Central memory CD8-positive, alpha-beta T cell (primary cell): Measurements from ENCODE around the gene PTPRK.

Source experiments
- ATAC-seq: fragments of 150-1000 bp; cut with Tn5 transposase; replicated peaks from 2 replicates; pipeline ENCODE4 v1.10.0; 2022; ENCODE audit warnings: mild to moderate bottlenecking, moderate FRiP score, moderate number of reproducible peaks; ENCODE audit not compliant: poor library complexity, severe bottlenecking; ENCODE audit errors: extremely low read depth
- DNase-seq, 2 donors: peaks; one replicate each; pipeline ENCODE4 v3.0.0; 2021; ENCODE audit warnings: low spot score in 2 of 2
- H3K27ac Mint-ChIP-seq: one replicate; pipeline ENCODE4 v1.8.0; 2022; ENCODE audit warnings: low read depth, mild to moderate bottlenecking, moderate library complexity, mixed read lengths
- H3K27me3 Mint-ChIP-seq: one replicate; pipeline ENCODE4 v1.8.0; 2022; ENCODE audit warnings: mixed read lengths
- H3K36me3 Mint-ChIP-seq: one replicate; pipeline ENCODE4 v1.8.0; 2022; ENCODE audit warnings: mild to moderate bottlenecking, moderate library complexity, mixed read lengths; ENCODE audit not compliant: insufficient read depth
- H3K4me1 Mint-ChIP-seq: one replicate; pipeline ENCODE4 v1.8.0; 2022; ENCODE audit warnings: mixed read lengths
- H3K4me3 Mint-ChIP-seq: one replicate; pipeline ENCODE4 v1.8.0; 2022; ENCODE audit warnings: mild to moderate bottlenecking, moderate library complexity, mixed read lengths
- H3K9me3 Mint-ChIP-seq: one replicate; pipeline ENCODE4 v1.8.0; 2022; ENCODE audit warnings: mixed read lengths

The PTPRK gene

GRCh38 chr6:128333581-128334223 lies 186.7 kb downstream of the PTPRK start:
- H3K9me3 Mint-ChIP-seq: no peaks in the 10 kb centered on the region
- DNase-seq (no peak), ATAC-seq (no peak)
- H3K36me3 Mint-ChIP-seq: no peaks in the 10 kb centered on the region
- H3K4me1 Mint-ChIP-seq: no peaks in the 10 kb centered on the region
- H3K27ac Mint-ChIP-seq: no peak overlapping the region
- H3K4me3 Mint-ChIP-seq: no peak overlapping the region
- no peaks in the 10 kb centered on the region for H3K27me3 Mint-ChIP-seq

GRCh38 chr6:128327890-128328289 lies 192.5 kb downstream of the PTPRK start:
- Mint-ChIP-seq H3K27me3 (no peaks in the 10 kb centered on the region), H3K4me3 (no peak overlapping the region), H3K36me3 (no peaks in the 10 kb centered on the region), H3K4me1 (no peaks in the 10 kb centered on the region), H3K27ac (no peak overlapping the region), H3K9me3 (no peaks in the 10 kb centered on the region)
- DNase-seq (peak in 1 of 2 donors; percentile 14), ATAC-seq (peak; percentile 43)

- H3K36me3 Mint-ChIP-seq: no peaks in the 10 kb centered on the region
- H3K27me3 Mint-ChIP-seq: no peaks in the 10 kb centered on the region
- no peak for ATAC-seq
- no peak for DNase-seq
- H3K4me3 Mint-ChIP-seq: no peak overlapping the region
- H3K27ac Mint-ChIP-seq: no peak overlapping the region
- H3K4me1 Mint-ChIP-seq: no peaks in the 10 kb centered on the region
- no peaks in the 10 kb centered on the region for H3K9me3 Mint-ChIP-seq
Observed at GRCh38 chr6:128323011-128323410, 197.4 kb downstream of the PTPRK start.

- Mint-ChIP-seq H3K9me3 (no peaks in the 10 kb centered on the region), H3K4me3 (no peak overlapping the region), H3K27ac (no peak overlapping the region), H3K27me3 (no peaks in the 10 kb centered on the region), H3K4me1 (no peaks in the 10 kb centered on the region), H3K36me3 (no peaks in the 10 kb centered on the region)
- no peak for ATAC-seq
- DNase-seq: no peak
Observed at GRCh38 chr6:128319946-128320345, 200.5 kb downstream of the PTPRK start.

GRCh38 chr6:128319157-128319556 lies 201.2 kb downstream of the PTPRK start:
- Mint-ChIP-seq H3K27ac (no peak overlapping the region), H3K27me3 (no peaks in the 10 kb centered on the region), H3K9me3 (no peaks in the 10 kb centered on the region), H3K36me3 (no peaks in the 10 kb centered on the region), H3K4me1 (no peaks in the 10 kb centered on the region), H3K4me3 (no peak overlapping the region)
- DNase-seq (no peak), ATAC-seq (no peak)

- H3K27ac Mint-ChIP-seq: no peak overlapping the region
- H3K4me3 Mint-ChIP-seq: no peak overlapping the region
- H3K4me1 Mint-ChIP-seq: peaks cover 7% of the 10 kb centered on the region
- DNase-seq: no peak
- H3K27me3 Mint-ChIP-seq: no peaks in the 10 kb centered on the region
- no peak for ATAC-seq
- no peaks in the 10 kb centered on the region for H3K36me3 Mint-ChIP-seq
- H3K9me3 Mint-ChIP-seq: no peaks in the 10 kb centered on the region
Observed at GRCh38 chr6:128316258-128316929, 204.0 kb downstream of the PTPRK start.

- no peak overlapping the region for H3K27ac Mint-ChIP-seq
- ATAC-seq (no peak), DNase-seq (no peak)
- H3K36me3 Mint-ChIP-seq: no peaks in the 10 kb centered on the region
- H3K4me1 Mint-ChIP-seq: peaks cover 7% of the 10 kb centered on the region
- no peaks in the 10 kb centered on the region for H3K27me3 Mint-ChIP-seq
- H3K9me3 Mint-ChIP-seq: no peaks in the 10 kb centered on the region
- no peak overlapping the region for H3K4me3 Mint-ChIP-seq
Observed at GRCh38 chr6:128314190-128314589, 206.2 kb downstream of the PTPRK start.

GRCh38 chr6:128311944-128312570 lies 208.3 kb downstream of the PTPRK start:
- Mint-ChIP-seq H3K27me3 (no peaks in the 10 kb centered on the region), H3K4me3 (no peak overlapping the region), H3K4me1 (peaks cover 7% of the 10 kb centered on the region), H3K27ac (no peak overlapping the region), H3K36me3 (no peaks in the 10 kb centered on the region), H3K9me3 (no peaks in the 10 kb centered on the region)
- DNase-seq (no peak), ATAC-seq (no peak)

GRCh38 chr6:128310451-128310850 lies 209.9 kb downstream of the PTPRK start:
- DNase-seq: no peak
- Mint-ChIP-seq H3K27ac (no peak overlapping the region), H3K27me3 (no peaks in the 10 kb centered on the region), H3K4me1 (peaks cover 7% of the 10 kb centered on the region), H3K9me3 (no peaks in the 10 kb centered on the region), H3K4me3 (no peak overlapping the region), H3K36me3 (no peaks in the 10 kb centered on the region)
- ATAC-seq: no peak

- H3K4me3 Mint-ChIP-seq: no peak overlapping the region
- no peaks in the 10 kb centered on the region for H3K36me3 Mint-ChIP-seq
- H3K4me1 Mint-ChIP-seq: peaks cover 7% of the 10 kb centered on the region
- H3K27me3 Mint-ChIP-seq: no peaks in the 10 kb centered on the region
- no peak overlapping the region for H3K27ac Mint-ChIP-seq
- DNase-seq (no peak), ATAC-seq (no peak)
- H3K9me3 Mint-ChIP-seq: no peaks in the 10 kb centered on the region
Observed at GRCh38 chr6:128307671-128308070, 212.7 kb downstream of the PTPRK start.

GRCh38 chr6:128305976-128306375 lies 214.4 kb downstream of the PTPRK start:
- ATAC-seq: no peak
- DNase-seq: no peak
- H3K4me1 Mint-ChIP-seq: no peaks in the 10 kb centered on the region
- H3K36me3 Mint-ChIP-seq: no peaks in the 10 kb centered on the region
- H3K9me3 Mint-ChIP-seq: no peaks in the 10 kb centered on the region
- H3K4me3 Mint-ChIP-seq: no peak overlapping the region
- H3K27me3 Mint-ChIP-seq: no peaks in the 10 kb centered on the region
- no peak overlapping the region for H3K27ac Mint-ChIP-seq

- H3K4me3 Mint-ChIP-seq: no peak overlapping the region
- H3K4me1 Mint-ChIP-seq: no peaks in the 10 kb centered on the region
- H3K9me3 Mint-ChIP-seq: no peaks in the 10 kb centered on the region
- ATAC-seq (no peak), DNase-seq (no peak)
- H3K27me3 Mint-ChIP-seq: no peaks in the 10 kb centered on the region
- H3K36me3 Mint-ChIP-seq: no peaks in the 10 kb centered on the region
- no peak overlapping the region for H3K27ac Mint-ChIP-seq
Observed at GRCh38 chr6:128305228-128305627, 215.2 kb downstream of the PTPRK start.

- H3K27ac Mint-ChIP-seq: no peak overlapping the region
- no peak overlapping the region for H3K4me3 Mint-ChIP-seq
- DNase-seq (no peak), ATAC-seq (no peak)
- no peaks in the 10 kb centered on the region for H3K9me3 Mint-ChIP-seq
- no peaks in the 10 kb centered on the region for H3K4me1 Mint-ChIP-seq
- no peaks in the 10 kb centered on the region for H3K27me3 Mint-ChIP-seq
- H3K36me3 Mint-ChIP-seq: no peaks in the 10 kb centered on the region
Observed at GRCh38 chr6:128303870-128304269, 216.5 kb downstream of the PTPRK start.
